A549 (cell line): ENCODE measurements around the gene SLC25A3. TPM values are rescaled to one million over a fixed set of nuclear protein-coding genes. Genes with fewer than 3 reads are reported as not detected.
A peak's percentile ranks its signal among the peaks of the same experiment; 100 is the strongest.

Experiments
- ATAC-seq, 2 experiments: fragments of 200-7000 bp in 1 of 2; fragments of >200 bp in 1 of 2; cut with Nextera tagmentation in 1 of 2; cut with Tn5 transposase in 1 of 2; 3 replicates each; pipeline versions ENCODE4 v1.8.0 to v1.9.1; 2018 to 2020; ENCODE audit warnings: mild to moderate bottlenecking in 1 of 2, moderate library complexity in 1 of 2
- CTCF ChIA-PET: fragments of 300-600 bp; sonication (Branson Sonifier 250); formaldehyde crosslinking; extraction: SDS; loops from one replicate; lab custom pipeline; 2021; ENCODE audit warnings: antibody characterized with exemption, inconsistent platforms; lab: Yijun Ruan, JAX
- POLR2A ChIA-PET: fragments of 350-600 bp; formaldehyde crosslinking; extraction: SDS; loops from one replicate; lab custom pipeline; 2021; ENCODE audit warnings: antibody characterized with exemption, inconsistent platforms; lab: Yijun Ruan, JAX
- DNase-seq, 2 experiments: peaks; one replicate each; pipeline versions ENCODE4 v3.0.0 to v3.0.0-alpha.2; 2011 to 2016; ENCODE audit warnings: low read depth in 1 of 2, low spot score in 1 of 2
- FAIRE-seq: peaks from 2 replicates; lab custom pipeline; 2011; peaks lifted over from hg19 to GRCh38; lab: Jason Lieb, UNC
- H3K27ac ChIP-seq, 2 experiments: fragments of >200 bp; sonication (Bioruptor Twin); formaldehyde crosslinking; 3 replicates each; pipeline ENCODE4 v1.5.1; 2016 to 2017
- H3K4me1 ChIP-seq: fragments of >200 bp; sonication (Bioruptor Twin); formaldehyde crosslinking; 3 replicates; pipeline ENCODE4 v1.6.1; 2016
- H3K4me2 ChIP-seq: fragments of >200 bp; sonication (Bioruptor Twin); formaldehyde crosslinking; 3 replicates; pipeline ENCODE4 v1.6.1; 2016
- H3K4me3 ChIP-seq: fragments of >200 bp; sonication (Bioruptor Twin); formaldehyde crosslinking; 3 replicates; pipeline ENCODE4 v1.5.1; 2016
- H3K9me3 ChIP-seq: fragments of >200 bp; sonication (Bioruptor Twin); formaldehyde crosslinking; 3 replicates; pipeline ENCODE4 v1.6.1; 2016
- BHLHE40 ChIP-seq: IDR thresholded peaks from 2 replicates; pipeline ENCODE4 v1.6.1; 2012; ENCODE audit warnings: low read depth, low read length, inconsistent platforms
- CBX2 ChIP-seq: fragments of 200-600 bp; sonication (generic); IDR thresholded peaks from 2 replicates; pipeline ENCODE4 v1.6.1; 2016; ENCODE audit warnings: low read depth, mild to moderate bottlenecking, borderline replicate concordance
- CBX8 ChIP-seq: fragments of 200-600 bp; sonication (generic); IDR thresholded peaks from 2 replicates; pipeline ENCODE4 v1.6.1; 2016
- CEBPB ChIP-seq, 2 experiments: fragments of >200 bp in 1 of 2; sonication (Bioruptor Twin) in 1 of 2; formaldehyde crosslinking in 1 of 2; IDR thresholded peaks; 2 replicates each; pipeline ENCODE4 v1.6.1; 2012 to 2016
- CHD2 ChIP-seq: fragments of 150-350 bp; IDR thresholded peaks from 2 replicates; pipeline ENCODE4 v1.6.1; 2014; ENCODE audit warnings: low read length; ENCODE audit not compliant: partially characterized antibody
- CHD4 ChIP-seq: fragments of 200-600 bp; sonication (generic); IDR thresholded peaks from 2 replicates; pipeline ENCODE4 v1.6.1; 2016; ENCODE audit warnings: antibody characterized with exemption, mild to moderate bottlenecking, borderline replicate concordance
- EHMT2 ChIP-seq: fragments of 200-600 bp; sonication (generic); IDR thresholded peaks from 2 replicates; pipeline ENCODE4 v1.6.1; 2016; ENCODE audit warnings: antibody characterized with exemption, low read depth, mild to moderate bottlenecking, moderate library complexity
- ELK1 ChIP-seq: fragments of 150-350 bp; IDR thresholded peaks from 2 replicates; pipeline ENCODE4 v1.6.1; 2014; ENCODE audit warnings: low read depth, mild to moderate bottlenecking, low read length
- FOSL2 ChIP-seq, 2 experiments: fragments of 450-650 bp in 1 of 2; fragments of >200 bp in 1 of 2; sonication (Bioruptor Twin) in 1 of 2; formaldehyde crosslinking; IDR thresholded peaks; 2 replicates each; pipeline versions ENCODE4 v1.5.0 to v1.6.1; 2016 to 2020; ENCODE audit warnings: mild to moderate bottlenecking in 1 of 2, moderate library complexity in 1 of 2
- KDM5A ChIP-seq: fragments of 200-600 bp; sonication (generic); IDR thresholded peaks from 2 replicates; pipeline ENCODE4 v1.6.1; 2016; ENCODE audit warnings: antibody characterized with exemption, mild to moderate bottlenecking
- MYC ChIP-seq: IDR thresholded peaks from 2 replicates; pipeline ENCODE4 v1.6.1; 2012; ENCODE audit warnings: mild to moderate bottlenecking, inconsistent platforms, low read length, improper control_type of control experiment, borderline replicate concordance
- RAD21 ChIP-seq, 2 experiments: fragments of >200 bp in 1 of 2; sonication (Bioruptor Twin) in 1 of 2; formaldehyde crosslinking in 1 of 2; IDR thresholded peaks in 1 of 2; conservative IDR thresholded peaks in 1 of 2; 2 replicates in 1 of 2; 3 replicates in 1 of 2; pipeline ENCODE4 v1.6.1; 2012 to 2018; ENCODE audit warnings: inconsistent platforms in 1 of 2
- SMC3 ChIP-seq: fragments of >200 bp; sonication (Bioruptor Twin); formaldehyde crosslinking; IDR thresholded peaks from 3 replicates; pipeline ENCODE4 v1.6.1; 2018; ENCODE audit warnings: inconsistent platforms
- TFCP2L1 ChIP-seq: fragments of 250-450 bp; sonication (Bioruptor Pico); IDR thresholded peaks from 2 replicates; pipeline ENCODE4 v1.5.0; 2021; ENCODE audit warnings: mild to moderate bottlenecking
- WGBS: methylation state at CpG from one replicate; pipeline ENCODE4 v1.1.6; 2017; ENCODE audit errors: missing lambda C conversion rate; 5-methylcytosine and 5-hydroxymethylcytosine counted together
- polyA plus RNA-seq, 4 experiments: library from polyadenylated mRNA; depleted of rRNA in 3 of 4; stranded (reverse); fragments of >200 nt; fragmentation: RNase III in 1 of 4; extraction: RNeasy Plus Mini Kit Qiagen cat#74134 plus additional on column Dnase treatment in 1 of 4; gene quantifications; 2 replicates in 3 of 4; 3 replicates in 1 of 4; pipeline ENCODE4 v1.2.3, GENCODE V29; 2011 to 2017
- small RNA-seq, 6 experiments: library from RNA; depleted of rRNA; stranded (forward); fragments of <200 nt; gene quantifications; one replicate each; pipeline ENCODE3, GENCODE V24; 2012
- TF ChIP-seq, protein P1 (sequence below): fragments of >200 bp; sonication (Bioruptor Twin); formaldehyde crosslinking; IDR thresholded peaks from 3 replicates; pipeline ENCODE4 v1.5.1; 2016
- TF ChIP-seq, protein P2 (sequence below): fragments of 450-650 bp; IDR thresholded peaks from 2 replicates; pipeline ENCODE4 v1.6.1; 2014; ENCODE audit warnings: antibody characterized with exemption

SLC25A3 gene
- polyA plus RNA-seq, 2 of the 4 experiments (the other 2 are of a cell fraction) = 790 to 1,232 TPM

GRCh38 chr12:98651328-98651727, 57.8 kb downstream of the SLC25A3 start:
- no peaks in the 10 kb centered on the region for H3K4me1 ChIP-seq
- no peak for ATAC-seq
- no peak for FAIRE-seq
- no peaks in the 10 kb centered on the region for H3K9me3 ChIP-seq
- no peak overlapping the region for H3K4me3 ChIP-seq
- POLR2A ChIA-PET = no interaction called here
- no peak overlapping the region for H3K4me2 ChIP-seq
- CTCF ChIA-PET = interaction anchor here (1.3 to 6.0 kb wide), 4 partner anchors 84 to 234 kb away, joined by 3 to 80 read pairs (median 12); no protein-coding TSS in a partner anchor
- TF ChIP-seq CHD4 = no peak
- TF ChIP-seq, protein P1, sequence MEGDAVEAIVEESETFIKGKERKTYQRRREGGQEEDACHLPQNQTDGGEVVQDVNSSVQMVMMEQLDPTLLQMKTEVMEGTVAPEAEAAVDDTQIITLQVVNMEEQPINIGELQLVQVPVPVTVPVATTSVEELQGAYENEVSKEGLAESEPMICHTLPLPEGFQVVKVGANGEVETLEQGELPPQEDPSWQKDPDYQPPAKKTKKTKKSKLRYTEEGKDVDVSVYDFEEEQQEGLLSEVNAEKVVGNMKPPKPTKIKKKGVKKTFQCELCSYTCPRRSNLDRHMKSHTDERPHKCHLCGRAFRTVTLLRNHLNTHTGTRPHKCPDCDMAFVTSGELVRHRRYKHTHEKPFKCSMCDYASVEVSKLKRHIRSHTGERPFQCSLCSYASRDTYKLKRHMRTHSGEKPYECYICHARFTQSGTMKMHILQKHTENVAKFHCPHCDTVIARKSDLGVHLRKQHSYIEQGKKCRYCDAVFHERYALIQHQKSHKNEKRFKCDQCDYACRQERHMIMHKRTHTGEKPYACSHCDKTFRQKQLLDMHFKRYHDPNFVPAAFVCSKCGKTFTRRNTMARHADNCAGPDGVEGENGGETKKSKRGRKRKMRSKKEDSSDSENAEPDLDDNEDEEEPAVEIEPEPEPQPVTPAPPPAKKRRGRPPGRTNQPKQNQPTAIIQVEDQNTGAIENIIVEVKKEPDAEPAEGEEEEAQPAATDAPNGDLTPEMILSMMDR = no peak
- TF ChIP-seq EHMT2 = no peak
- TF ChIP-seq MYC = no peak
- no peak for TF ChIP-seq FOSL2 (IDR thresholded peaks at IDR 0.05)
- no peak for TF ChIP-seq FOSL2 (CRISPR knock-in tag; IDR thresholded peaks at IDR 0.05)
- TF ChIP-seq BHLHE40 = no peak
- no peak for TF ChIP-seq KDM5A
- DNase-seq = no peak
- no peak overlapping the region for H3K27ac ChIP-seq

GRCh38 chr12:98653866-98654493, 60.5 kb downstream of the SLC25A3 start:
- POLR2A ChIA-PET = interaction anchor here (0.9 kb wide), 1 partner anchor 60 kb away, joined by 3 read pairs; the partner anchor contains the start of gene SLC25A3
- Histone ChIP-seq H3K4me1 (no peaks in the 10 kb centered on the region), H3K4me3 (no peak overlapping the region)
- TF ChIP-seq CEBPB (IDR thresholded peaks at IDR 0.05) (no peak), CBX8 (no peak), BHLHE40 (no peak), ELK1 (no peak), TFCP2L1 (CRISPR knock-in tag) (no peak), CHD2 (no peak), SMC3 (peak; percentile 78), RAD21 (conservative IDR thresholded peaks at IDR 0.05 in 1 of 2, IDR thresholded peaks at IDR 0.05 in 1 of 2) (peak; percentile 91 to 94), CBX2 (no peak)
- TF ChIP-seq, protein P2, sequence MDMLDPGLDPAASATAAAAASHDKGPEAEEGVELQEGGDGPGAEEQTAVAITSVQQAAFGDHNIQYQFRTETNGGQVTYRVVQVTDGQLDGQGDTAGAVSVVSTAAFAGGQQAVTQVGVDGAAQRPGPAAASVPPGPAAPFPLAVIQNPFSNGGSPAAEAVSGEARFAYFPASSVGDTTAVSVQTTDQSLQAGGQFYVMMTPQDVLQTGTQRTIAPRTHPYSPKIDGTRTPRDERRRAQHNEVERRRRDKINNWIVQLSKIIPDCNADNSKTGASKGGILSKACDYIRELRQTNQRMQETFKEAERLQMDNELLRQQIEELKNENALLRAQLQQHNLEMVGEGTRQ = no peak
- TF ChIP-seq, protein P1 = peak; percentile 88
- TF ChIP-seq, all 56 proteins: peak for 3
- WGBS = 85% methylated on average over 1 of the region's 1 CpG
- CTCF ChIA-PET = interaction anchor here (0.6 to 6.0 kb wide), 23 partner anchors 14 to 1177 kb away, joined by 3 to 80 read pairs (median 4); no protein-coding TSS in a partner anchor
- peak; percentile 33 to 77 for DNase-seq
- peak; percentile 98 for FAIRE-seq
- ATAC-seq = peak; percentile 64 to 83; a peak in 3 of 6 replicates
- Histone ChIP-seq H3K4me2 (no peak overlapping the region), H3K27ac (no peak overlapping the region), H3K9me3 (no peaks in the 10 kb centered on the region)

Small RNAs within 50 kb of the gene (small RNA-seq; reads per million reads assigned to genes)
- 4.9 to 176 (median 18.6) reads per million in 6 experiments for gene SNORA53

Other genes with a start within 250 kb of the SLC25A3 start
- gene TMPO, start 78.1 kb upstream of the SLC25A3 start, polyA plus RNA-seq (2011; rRNA removed) = 127 and 169 TPM in 2 replicates
- 88.9 to 101 TPM (median 100 TPM) in 3 replicates for gene TMPO, start 78.1 kb upstream of the SLC25A3 start, polyA plus RNA-seq (2017; fragmentation: RNase III; extraction: RNeasy Plus Mini Kit Qiagen cat#74134 plus additional on column Dnase treatment)
- 41.1 and 67.6 TPM in 2 replicates for gene IKBIP, start 51.1 kb downstream of the SLC25A3 start, polyA plus RNA-seq (2011; rRNA removed)
- gene IKBIP, start 51.1 kb downstream of the SLC25A3 start, polyA plus RNA-seq (2017; fragmentation: RNase III; extraction: RNeasy Plus Mini Kit Qiagen cat#74134 plus additional on column Dnase treatment) = 58.7 to 59.3 TPM (median 59.1 TPM) in 3 replicates
- gene APAF1, start 51.6 kb downstream of the SLC25A3 start, polyA plus RNA-seq (2011; rRNA removed) = 12.9 and 15.7 TPM in 2 replicates
- 12.4 to 13.2 TPM (median 13.0 TPM) in 3 replicates for gene APAF1, start 51.6 kb downstream of the SLC25A3 start, polyA plus RNA-seq (2017; fragmentation: RNase III; extraction: RNeasy Plus Mini Kit Qiagen cat#74134 plus additional on column Dnase treatment)